ENCODE results near the gene NFKB2. TPM values are rescaled to one million over a fixed set of nuclear protein-coding genes. Genes with fewer than 3 reads are reported as not detected.

Gene NFKB2
- total and polyA plus RNA-seq, 2 donors: 11.3 to 30.8 TPM

DNA sequence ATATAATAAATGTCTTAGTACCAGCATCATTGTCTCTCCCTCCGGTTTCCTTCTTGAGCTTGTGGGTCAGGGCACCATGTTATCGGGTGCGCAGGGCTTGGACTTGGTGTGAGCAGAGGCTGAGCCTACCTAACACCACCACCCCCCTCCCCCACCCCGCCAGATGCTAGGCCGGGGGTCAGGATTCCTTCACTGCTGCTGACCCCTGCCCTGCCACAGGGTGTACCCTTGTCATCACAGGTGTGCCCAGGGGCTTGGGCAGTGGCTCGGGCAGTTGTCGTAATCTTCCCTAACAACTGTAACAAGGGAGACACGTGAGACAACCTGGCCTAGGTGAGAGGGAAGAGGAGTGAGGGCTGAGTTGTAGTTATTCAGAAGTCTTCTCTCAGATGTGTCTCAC is 12.6 kb upstream of the NFKB2 start:
- no peak overlapping the region for H3K27ac ChIP-seq (ENCODE audit: low read depth)
- H3K4me1 ChIP-seq (ENCODE audit: insufficient read depth): no peaks in the 10 kb centered on the region
- H3K36me3 ChIP-seq (ENCODE audit: insufficient read depth): peaks cover 11% of the 10 kb centered on the region
- H3K4me3 ChIP-seq (ENCODE audit: low read depth, low read length): no peak overlapping the region
- no peak for DNase-seq (ENCODE audit: extremely low spot score)
- WGBS: 91% methylated on average over 8 of the region's 8 CpGs

DNA sequence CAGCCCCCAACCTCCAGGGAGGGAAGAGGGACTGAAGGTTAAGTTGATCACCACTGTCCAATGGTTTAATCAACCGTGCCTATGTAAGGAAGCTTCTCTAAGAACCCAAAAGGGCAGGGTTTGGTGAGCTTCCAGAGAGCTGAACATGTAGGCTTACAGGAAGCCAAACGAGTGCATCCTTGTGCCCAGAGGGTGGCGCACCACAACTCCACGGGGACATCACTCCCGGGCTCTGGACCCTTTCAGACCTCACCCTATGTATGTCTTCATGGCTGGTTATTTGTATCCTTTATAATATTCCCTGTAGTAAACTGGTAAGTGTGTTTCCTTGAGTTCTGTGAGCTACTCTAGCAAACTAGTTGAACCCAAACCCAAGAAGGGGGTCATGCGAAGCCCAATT is 11.5 kb upstream of the NFKB2 start:
- Histone ChIP-seq H3K4me3 (ENCODE audit: low read depth, low read length) (no peak overlapping the region), H3K27ac (ENCODE audit: low read depth) (no peak overlapping the region), H3K36me3 (ENCODE audit: insufficient read depth) (peaks cover 11% of the 10 kb centered on the region), H3K4me1 (ENCODE audit: insufficient read depth) (no peaks in the 10 kb centered on the region)
- no peak for DNase-seq (ENCODE audit: extremely low spot score)
- 38% methylated on average over 6 of the region's 6 CpGs for WGBS

DNA sequence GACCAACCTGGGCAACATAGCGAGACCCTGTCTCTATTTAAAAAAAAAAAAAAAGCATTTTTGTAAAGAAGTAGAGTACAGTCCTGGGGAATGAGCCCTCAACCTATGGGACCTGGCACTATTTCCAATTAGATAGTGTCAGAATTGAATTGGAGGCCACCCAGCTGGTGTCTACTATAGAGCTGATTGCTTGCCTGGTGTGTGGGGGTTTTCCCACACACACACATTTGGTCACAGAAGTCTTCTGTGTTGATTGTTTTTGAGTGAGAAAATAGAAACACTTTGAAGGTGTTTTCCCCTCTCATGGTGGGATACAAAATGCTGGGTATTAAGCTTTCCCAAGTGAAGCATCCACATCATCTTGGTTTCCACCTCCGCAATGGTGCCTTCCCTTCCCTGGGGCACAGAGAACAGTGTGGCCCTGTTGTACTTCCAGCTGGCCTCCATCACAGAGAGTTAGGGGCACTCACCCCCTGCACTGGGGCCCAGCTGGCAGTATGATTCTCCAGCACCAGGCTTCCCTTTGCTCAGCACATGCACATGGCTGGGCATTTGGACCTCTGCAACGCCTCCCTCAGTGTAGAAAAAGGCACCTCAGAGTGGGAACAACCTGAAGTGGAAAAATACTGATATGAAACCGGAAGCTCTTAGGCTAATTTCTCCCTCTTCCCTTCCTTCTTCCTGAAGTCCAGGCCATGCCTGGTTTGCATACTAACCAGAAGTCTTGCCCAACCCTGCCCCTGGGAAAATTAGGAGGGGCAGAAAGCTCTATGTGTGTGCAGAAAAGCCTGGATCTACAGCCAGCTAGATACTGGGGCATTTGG is 10.7 kb upstream of the NFKB2 start:
- WGBS: 73% methylated on average over 4 of the region's 4 CpGs
- peaks cover 9% of the 10 kb centered on the region for H3K36me3 ChIP-seq (ENCODE audit: insufficient read depth)
- no peaks in the 10 kb centered on the region for H3K4me1 ChIP-seq (ENCODE audit: insufficient read depth)
- DNase-seq (ENCODE audit: extremely low spot score): no peak
- no peak overlapping the region for H3K27ac ChIP-seq (ENCODE audit: low read depth)
- no peak overlapping the region for H3K4me3 ChIP-seq (ENCODE audit: low read depth, low read length)

DNA sequence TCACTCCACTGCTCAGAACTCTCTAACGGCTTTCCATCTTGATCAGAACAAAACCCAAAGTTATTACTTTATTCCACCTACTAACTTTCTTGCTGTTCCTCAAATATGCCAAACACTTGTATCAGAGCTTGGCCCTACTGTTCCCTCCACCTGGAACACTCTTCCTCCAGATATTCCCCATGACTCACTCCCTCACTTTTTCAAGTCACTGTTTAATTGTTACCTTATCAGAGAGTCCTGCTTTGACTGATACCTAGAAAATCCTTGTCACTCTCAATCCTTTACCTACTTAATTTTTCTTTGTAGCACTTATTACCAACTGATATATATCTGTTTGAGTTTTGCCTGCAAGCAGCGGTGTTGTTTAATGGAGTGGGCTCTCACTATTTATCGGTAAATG is 5.6 kb upstream of the NFKB2 start:
- DNase-seq (ENCODE audit: extremely low spot score): no peak
- Histone ChIP-seq H3K4me3 (ENCODE audit: low read depth, low read length) (no peak overlapping the region), H3K36me3 (ENCODE audit: insufficient read depth) (no peaks in the 10 kb centered on the region), H3K27ac (ENCODE audit: low read depth) (no peak overlapping the region), H3K4me1 (ENCODE audit: insufficient read depth) (no peaks in the 10 kb centered on the region)
- WGBS: 85% methylated on average over 3 of the region's 3 CpGs

DNA sequence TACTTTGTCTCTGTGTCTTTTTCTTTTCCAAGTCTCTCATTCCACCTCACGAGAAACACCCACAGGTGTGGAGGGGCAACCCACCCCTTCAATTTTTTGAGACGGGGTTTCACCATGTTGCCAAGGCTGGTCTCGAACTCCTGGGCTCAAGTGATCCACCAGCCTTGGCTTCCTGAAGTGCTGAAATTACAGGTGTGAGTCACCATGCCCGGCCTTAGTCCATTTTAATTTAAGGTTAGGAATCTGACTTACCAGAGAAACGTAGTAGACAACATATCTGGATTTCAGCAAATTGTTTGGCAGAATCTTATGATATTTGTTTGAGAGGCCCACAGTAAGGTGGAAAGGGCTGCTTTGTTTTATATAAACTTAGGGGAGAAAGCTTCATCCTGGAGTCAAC is 3.2 kb upstream of the NFKB2 start:
- Histone ChIP-seq H3K27ac (ENCODE audit: low read depth) (no peak overlapping the region), H3K4me1 (ENCODE audit: insufficient read depth) (no peaks in the 10 kb centered on the region), H3K4me3 (ENCODE audit: low read depth, low read length) (no peak overlapping the region), H3K36me3 (ENCODE audit: insufficient read depth) (no peaks in the 10 kb centered on the region)
- DNase-seq (ENCODE audit: extremely low spot score): no peak
- 87% methylated on average over 5 of the region's 5 CpGs for WGBS

DNA sequence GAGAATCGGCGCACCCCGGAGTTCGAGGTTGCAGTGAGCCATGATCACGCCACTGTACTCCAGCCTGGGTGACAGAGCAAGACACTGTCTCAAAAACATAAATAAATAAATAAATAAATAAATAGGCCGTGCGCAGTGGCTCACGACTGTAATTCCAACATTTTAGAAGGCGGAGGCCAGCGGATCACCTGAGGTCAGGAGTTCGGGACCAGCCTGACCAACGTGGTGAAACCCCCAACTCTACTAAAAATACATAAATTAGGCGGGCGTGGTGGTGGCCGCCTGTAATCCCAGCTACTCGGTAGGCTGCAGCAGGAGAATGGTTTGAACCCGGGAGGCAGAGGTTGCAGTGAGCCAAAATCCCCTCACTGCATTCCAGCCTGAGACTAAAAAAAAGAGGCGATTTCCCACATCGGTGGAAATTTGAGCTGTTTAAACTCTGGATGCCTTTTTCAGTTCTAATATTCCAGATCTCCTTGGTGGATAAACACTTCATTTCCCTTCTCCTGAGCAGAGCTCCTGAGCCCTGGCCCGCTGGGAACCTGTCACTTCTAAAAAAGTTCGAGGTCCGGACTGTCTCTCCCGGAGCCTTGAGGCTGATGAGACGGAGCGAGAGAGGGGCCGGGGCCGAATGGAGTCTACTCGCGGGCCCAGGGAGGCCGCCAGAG is 2.0 kb upstream of the NFKB2 start:
- no peak for DNase-seq (ENCODE audit: extremely low spot score)
- Histone ChIP-seq H3K4me3 (ENCODE audit: low read depth, low read length) (peak overlapping the region; percentile 63), H3K27ac (ENCODE audit: low read depth) (peak overlapping the region; percentile 97), H3K36me3 (ENCODE audit: insufficient read depth) (no peaks in the 10 kb centered on the region), H3K4me1 (ENCODE audit: insufficient read depth) (no peaks in the 10 kb centered on the region)
- 31% methylated on average over 30 of the region's 30 CpGs for WGBS

DNA sequence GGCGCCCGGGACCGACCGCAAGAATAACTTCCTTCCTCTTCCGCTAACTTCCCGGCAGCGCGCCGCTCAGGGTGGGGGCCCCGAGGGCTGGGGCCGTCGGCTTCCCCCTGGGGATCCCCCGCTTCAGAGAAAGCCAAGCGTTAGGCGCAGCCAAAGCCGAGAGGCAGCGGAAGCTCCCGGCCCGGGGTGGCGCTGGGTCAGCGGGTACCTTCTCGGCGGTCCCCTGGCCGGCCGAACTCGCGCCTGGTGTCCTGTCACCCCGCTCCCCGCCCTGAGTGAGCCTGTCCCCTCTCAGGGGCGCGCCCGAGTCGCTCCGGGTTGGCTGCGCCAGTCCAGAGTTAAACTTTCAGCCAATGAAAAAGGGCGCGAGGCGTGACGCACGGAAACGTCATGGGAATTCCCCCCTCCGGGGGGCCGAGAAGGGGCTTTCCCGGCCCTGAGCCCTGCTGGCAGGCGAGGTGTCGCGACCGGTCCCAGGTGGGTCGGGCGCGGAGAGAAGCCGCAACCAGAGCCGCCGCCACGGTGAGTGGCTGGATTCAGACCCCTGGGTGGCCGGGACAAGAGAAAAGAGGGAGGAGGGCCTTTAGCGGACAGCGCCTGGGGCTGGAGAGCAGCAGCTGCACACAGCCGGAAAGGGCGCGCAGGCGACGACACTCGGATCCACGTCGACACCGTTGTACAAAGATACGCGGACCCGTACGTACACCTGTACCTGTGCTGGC is 1.3 kb upstream of the NFKB2 start:
- WGBS: under 1% methylated on average over 71 of the region's 71 CpGs
- Histone ChIP-seq H3K36me3 (ENCODE audit: insufficient read depth) (no peaks in the 10 kb centered on the region), H3K4me3 (ENCODE audit: low read depth, low read length) (peak overlapping the region; percentile 63), H3K27ac (ENCODE audit: low read depth) (peak overlapping the region; percentile 97), H3K4me1 (ENCODE audit: insufficient read depth) (no peaks in the 10 kb centered on the region)
- DNase-seq (ENCODE audit: extremely low spot score): peak; percentile 88

DNA sequence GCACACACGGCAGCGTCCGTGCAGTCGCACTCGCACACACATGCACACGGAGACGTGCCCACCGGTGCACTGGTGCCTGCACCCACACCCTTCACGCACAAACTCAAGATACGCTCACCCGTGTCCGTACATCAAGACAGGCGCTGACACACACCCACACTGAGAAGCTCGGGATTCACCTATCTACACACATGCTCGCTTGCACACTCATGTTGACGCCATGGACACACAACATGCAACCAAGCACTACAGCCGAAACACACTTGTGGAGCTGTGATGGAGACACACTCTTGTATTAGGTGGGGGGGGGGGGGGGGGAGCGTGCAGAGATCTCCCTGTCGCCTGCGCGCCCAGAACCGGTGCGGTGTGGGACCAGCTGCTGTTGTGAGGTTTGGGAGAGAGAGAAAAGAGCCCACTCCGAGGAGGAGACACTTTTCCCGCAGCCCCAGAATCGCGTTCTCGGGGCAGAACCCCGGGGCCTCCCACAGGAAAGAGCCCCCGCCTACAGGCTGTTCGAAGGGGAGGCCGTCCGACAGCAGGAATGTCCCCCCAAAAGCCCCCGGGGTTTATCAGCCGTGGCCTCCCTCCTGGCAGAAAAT is 605 bp upstream of the NFKB2 start:
- WGBS: under 1% methylated on average over 35 of the region's 35 CpGs
- DNase-seq (ENCODE audit: extremely low spot score): no peak
- no peaks in the 10 kb centered on the region for H3K4me1 ChIP-seq (ENCODE audit: insufficient read depth)

DNA sequence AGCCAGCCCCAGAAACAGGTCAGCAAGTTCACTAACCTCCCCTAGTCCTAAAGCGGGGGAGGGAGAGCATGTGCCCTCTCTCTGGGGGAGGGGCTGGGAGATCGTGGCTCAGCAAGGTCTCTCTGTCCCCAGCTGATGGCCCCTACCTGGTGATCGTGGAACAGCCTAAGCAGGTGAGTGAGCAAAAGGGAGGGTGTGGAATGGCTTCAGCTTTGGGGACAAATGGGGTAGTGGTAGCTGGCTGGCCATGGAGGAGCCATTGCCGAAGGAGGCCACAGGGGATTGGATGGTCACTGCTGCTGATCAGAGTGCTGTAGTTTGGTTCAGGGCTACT is 779 bp downstream of the NFKB2 start:
- H3K36me3 ChIP-seq (ENCODE audit: insufficient read depth): peaks cover 1% of the 10 kb centered on the region
- H3K4me1 ChIP-seq (ENCODE audit: insufficient read depth): no peaks in the 10 kb centered on the region
- no peak for DNase-seq (ENCODE audit: extremely low spot score)
- peak overlapping the region; percentile 76 for H3K27ac ChIP-seq (ENCODE audit: low read depth)
- WGBS: 39% methylated on average over 4 of the region's 4 CpGs
- peak overlapping the region; percentile 63 for H3K4me3 ChIP-seq (ENCODE audit: low read depth, low read length)

More for the DNA sequence above, 605 bp upstream of the NFKB2 start:
- Histone ChIP-seq H3K27ac (ENCODE audit: low read depth) (peak overlapping the region; percentile 97), H3K36me3 (ENCODE audit: insufficient read depth) (no peaks in the 10 kb centered on the region), H3K4me3 (ENCODE audit: low read depth, low read length) (peak overlapping the region; percentile 63)

DNA sequence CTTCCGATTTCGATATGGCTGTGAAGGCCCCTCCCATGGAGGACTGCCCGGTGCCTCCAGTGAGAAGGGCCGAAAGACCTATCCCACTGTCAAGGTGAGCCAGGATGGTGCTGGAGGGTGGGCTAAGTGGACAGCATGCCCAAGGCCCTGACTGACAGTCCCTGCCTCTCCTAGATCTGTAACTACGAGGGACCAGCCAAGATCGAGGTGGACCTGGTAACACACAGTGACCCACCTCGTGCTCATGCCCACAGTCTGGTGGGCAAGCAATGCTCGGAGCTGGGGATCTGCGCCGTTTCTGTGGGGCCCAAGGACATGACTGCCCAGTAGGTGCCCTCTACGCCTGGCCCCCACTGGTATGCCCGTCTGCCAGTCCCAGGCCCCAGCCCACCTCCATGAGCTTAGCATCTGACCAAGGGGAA is 1.2 kb downstream of the NFKB2 start:
- Histone ChIP-seq H3K4me3 (ENCODE audit: low read depth, low read length) (no peak overlapping the region), H3K36me3 (ENCODE audit: insufficient read depth) (peaks cover 2% of the 10 kb centered on the region), H3K27ac (ENCODE audit: low read depth) (no peak overlapping the region), H3K4me1 (ENCODE audit: insufficient read depth) (no peaks in the 10 kb centered on the region)
- DNase-seq (ENCODE audit: extremely low spot score): no peak
- 84% methylated on average over 12 of the region's 12 CpGs for WGBS

DNA sequence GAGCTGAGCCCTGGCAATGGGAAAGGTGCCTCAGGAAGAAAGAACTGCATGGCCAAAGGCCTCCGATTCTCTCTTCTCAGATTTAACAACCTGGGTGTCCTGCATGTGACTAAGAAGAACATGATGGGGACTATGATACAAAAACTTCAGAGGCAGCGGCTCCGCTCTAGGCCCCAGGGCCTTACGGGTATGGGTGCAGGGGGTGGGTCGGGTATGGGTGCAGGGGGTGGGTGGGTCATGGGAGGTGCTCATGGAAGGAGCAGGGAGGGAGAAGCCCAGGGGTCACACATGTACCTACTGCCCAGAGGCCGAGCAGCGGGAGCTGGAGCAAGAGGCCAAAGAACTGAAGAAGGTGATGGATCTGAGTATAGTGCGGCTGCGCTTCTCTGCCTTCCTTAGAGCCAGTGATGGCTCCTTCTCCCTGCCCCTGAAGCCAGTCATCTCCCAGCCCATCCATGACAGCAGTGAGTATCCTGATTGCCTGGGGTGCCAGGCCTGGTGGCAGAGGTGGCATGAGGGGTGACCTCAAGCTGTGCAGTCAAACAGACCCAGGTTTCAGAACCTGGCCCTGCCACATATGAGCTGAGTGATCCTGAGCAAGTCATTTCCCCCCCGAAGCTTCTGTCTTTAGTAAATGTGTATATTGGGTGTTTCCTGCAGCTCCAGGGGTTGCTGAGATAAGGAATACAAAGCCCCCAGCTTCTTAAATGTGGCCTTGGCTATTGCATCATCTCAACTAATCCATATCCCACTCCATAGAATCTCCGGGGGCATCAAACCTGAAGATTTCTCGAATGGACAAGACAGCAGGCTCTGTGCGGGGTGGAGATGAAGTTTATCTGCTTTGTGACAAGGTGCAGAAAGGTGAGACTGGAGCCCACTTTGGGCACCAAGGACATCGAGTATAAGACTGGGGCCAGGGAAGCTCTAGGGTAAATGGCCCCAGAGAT is 2.0 kb downstream of the NFKB2 start:
- DNase-seq (ENCODE audit: extremely low spot score): no peak
- H3K36me3 ChIP-seq (ENCODE audit: insufficient read depth): peaks cover 2% of the 10 kb centered on the region
- H3K27ac ChIP-seq (ENCODE audit: low read depth): no peak overlapping the region
- H3K4me3 ChIP-seq (ENCODE audit: low read depth, low read length): no peak overlapping the region
- WGBS: 88% methylated on average over 14 of the region's 14 CpGs
- H3K4me1 ChIP-seq (ENCODE audit: insufficient read depth): no peaks in the 10 kb centered on the region

DNA sequence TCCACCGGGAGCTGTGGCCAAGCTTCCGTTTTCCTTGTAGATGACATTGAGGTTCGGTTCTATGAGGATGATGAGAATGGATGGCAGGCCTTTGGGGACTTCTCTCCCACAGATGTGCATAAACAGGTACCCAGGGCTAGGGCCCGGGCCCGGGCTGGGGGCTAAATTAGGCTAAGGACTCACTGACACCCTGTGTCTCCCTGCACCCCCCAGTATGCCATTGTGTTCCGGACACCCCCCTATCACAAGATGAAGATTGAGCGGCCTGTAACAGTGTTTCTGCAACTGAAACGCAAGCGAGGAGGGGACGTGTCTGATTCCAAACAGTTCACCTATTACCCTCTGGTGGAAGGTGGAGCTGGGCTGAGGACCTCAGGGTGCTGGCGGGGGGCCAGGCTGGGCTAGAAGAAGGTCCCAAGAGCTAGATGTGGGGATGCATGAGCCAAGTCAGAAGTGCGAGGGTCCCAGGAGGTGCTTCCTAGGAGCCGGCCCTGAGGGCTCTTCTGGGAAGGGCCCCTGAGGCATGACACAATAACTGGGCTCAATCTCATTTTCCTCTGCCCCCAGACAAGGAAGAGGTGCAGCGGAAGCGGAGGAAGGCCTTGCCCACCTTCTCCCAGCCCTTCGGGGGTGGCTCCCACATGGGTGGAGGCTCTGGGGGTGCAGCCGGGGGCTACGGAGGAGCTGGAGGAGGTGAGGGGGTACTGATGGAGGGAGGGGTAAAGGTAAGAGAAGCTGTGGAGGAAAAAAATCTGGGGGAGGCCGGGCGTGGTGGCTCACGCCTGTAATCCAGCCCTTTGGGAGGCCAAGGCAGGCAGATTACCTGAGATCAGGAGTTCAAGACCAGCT is 2.9 kb downstream of the NFKB2 start:
- no peak for DNase-seq (ENCODE audit: extremely low spot score)
- Histone ChIP-seq H3K27ac (ENCODE audit: low read depth) (no peak overlapping the region), H3K36me3 (ENCODE audit: insufficient read depth) (peaks cover 2% of the 10 kb centered on the region), H3K4me1 (ENCODE audit: insufficient read depth) (no peaks in the 10 kb centered on the region), H3K4me3 (ENCODE audit: low read depth, low read length) (no peak overlapping the region)
- WGBS: 83% methylated on average over 21 of the region's 21 CpGs

All from urinary bladder (tissue), 4 donors.